DMS114 treated with DMSO at 0.1 percent for 48 hours (cell line): ENCODE measurements around the gene MIER2.

Experiments used
- DNase-seq: peaks from one replicate; lab custom pipeline; 2025; ENCODE audit not compliant: unreplicated experiment; lab: John Stamatoyannopoulos, UW

The MIER2 gene

DNA sequence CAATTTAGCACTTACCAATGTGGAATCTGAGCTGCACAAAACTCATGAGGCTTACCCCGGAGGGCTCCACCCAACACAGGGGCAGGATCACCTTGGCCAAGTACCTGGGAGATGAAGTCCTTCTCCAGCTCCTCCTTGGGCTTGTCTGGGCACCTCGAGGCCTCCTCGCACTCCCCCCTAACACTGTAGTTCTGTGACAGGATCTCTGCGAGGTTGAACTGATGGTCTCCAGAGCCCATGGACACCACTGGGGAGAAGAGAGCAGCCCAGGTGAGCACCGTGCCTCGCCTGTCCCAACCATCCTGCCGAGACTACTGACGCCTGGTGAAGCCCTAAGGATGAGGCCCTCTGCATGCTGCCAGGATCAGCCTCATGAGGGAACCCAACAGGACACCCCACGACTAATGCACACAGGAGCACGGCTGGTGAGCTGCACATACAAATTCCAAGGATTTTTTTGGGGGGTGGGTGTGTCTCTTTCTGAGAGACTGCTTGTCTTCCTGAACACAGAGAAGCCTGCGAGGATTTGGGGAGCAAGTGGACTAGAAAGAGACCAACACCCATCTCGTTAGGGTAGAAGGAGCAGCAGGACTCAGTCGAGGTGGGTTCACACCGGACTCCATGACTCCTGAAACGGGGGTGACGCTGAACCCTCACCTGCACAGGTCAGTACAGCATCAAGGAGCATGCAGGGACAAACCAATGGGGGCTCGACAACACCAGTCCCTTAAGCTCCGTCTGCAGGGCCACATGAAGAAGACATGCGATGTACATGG, 10.1 kb downstream of the MIER2 start:
- no peak for DNase-seq

DNA sequence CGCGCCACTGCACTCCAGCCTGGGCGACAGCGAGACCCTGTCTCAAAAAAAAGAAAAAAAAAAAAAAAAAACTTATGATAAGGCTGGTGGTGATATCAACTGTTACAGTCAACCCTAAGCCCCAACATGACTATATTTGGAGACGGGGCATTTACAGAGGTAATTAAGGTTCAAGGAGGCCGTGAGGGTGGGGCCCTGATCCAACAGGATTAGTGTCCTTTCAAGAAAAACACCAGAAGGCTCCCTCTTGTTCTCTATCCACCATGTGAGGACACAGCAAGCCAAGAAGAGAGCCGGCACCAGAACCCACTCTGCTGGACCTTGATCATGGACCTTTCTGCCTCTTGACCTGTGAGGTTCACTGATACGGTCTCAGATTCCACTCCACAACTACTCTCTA, 14.1 kb downstream of the MIER2 start:
- DNase-seq, result no peak

- no peak for DNase-seq
Measured at GRCh38 chr19:329876-330275, 14.7 kb downstream of the MIER2 start.

- no peak for DNase-seq
Measured at GRCh38 chr19:328025-328505, 16.5 kb downstream of the MIER2 start.

- no peak for DNase-seq
Measured at GRCh38 chr19:327291-328024, 17.1 kb downstream of the MIER2 start.

DNA sequence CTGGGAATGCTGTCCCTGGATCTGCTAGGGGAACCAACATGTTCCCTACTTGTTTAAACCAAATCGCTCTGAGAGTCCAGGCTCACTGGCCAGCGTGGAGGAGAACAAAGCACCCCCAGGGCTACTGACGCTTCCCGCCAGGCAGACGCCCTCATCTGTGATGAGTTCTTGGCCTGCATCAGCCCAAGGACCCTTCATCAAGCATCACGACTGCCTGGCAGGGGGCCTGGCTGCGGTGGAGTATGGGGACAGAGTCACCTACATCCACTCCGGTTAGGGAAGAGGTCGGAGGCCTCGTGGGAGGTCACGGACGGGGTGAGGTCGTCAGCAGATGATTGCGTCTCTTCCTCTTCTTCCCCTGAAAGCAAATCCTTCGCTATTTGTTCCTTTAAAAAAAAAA, 17.7 kb downstream of the MIER2 start:
- DNase-seq, result no peak

DNA sequence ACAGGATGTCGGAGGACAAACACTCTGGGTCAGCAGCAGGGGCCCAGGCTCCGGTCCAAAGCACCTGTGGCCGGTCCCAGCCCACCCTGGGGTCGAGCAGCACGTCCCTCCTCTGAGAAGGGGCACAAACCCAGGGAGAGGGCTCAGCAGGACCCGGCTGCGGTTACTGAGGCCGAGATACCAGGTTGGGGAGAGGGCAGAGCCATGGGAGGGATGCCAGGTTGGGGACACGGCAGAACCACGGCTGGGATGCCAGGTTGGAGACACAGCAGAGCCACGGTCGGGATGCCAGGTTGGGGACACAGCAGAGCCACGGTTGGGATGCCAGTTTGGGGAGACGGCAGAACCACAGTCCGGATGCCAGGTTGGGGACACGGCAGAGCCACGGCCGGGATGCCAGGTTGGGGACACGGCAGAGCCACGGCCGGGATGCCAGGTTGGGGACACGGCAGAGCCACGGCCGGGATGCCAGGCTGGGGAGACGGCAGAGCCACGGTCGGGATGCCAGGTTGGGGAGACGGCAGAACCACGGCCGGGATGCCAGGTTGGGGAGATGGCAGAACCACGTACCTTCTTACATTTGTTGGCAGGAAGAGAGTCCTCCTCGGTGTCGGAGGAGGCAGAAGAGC, 18.5 kb downstream of the MIER2 start:
- no peak for DNase-seq

DNA sequence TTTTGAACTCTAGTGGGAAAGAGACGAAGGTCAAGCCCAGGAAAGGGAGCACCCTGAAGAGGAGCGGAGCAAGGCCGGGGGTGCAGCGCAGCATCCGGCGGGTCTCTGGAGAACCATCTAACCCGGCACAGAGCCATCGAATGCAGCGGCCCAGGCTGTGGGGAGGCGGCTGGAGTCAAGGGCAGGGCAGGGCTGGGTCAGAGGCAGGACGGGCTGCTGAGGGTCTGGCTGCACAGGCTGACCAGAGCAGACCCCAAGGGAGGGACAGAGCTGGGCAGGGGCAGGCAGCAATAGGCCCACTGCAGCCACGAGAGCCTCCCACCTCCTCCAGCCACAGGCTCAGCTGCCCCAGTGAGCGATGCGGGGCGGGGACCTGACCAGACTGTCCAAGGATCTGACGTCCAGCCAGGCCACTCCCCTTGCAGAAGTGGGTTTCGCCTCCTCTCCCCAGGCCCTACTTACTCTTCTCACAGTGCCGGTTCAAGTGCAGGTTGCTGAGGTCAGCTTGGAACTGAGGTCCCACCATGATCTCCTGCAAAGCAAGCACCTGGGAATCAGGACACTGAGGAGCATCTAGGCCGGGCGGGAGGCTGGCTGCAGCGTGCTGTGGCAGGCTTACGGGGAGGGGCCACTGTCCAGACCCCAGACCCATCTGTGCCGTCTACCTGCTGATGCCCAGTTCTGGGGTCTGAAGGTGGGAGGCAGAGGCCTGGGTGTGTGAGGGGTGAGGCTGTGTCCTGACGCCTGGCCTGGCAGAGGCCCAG, 19.2 kb downstream of the MIER2 start:
- DNase-seq, result no peak

- no peak for DNase-seq
Measured at GRCh38 chr19:324716-325115, 19.9 kb downstream of the MIER2 start.

DNA sequence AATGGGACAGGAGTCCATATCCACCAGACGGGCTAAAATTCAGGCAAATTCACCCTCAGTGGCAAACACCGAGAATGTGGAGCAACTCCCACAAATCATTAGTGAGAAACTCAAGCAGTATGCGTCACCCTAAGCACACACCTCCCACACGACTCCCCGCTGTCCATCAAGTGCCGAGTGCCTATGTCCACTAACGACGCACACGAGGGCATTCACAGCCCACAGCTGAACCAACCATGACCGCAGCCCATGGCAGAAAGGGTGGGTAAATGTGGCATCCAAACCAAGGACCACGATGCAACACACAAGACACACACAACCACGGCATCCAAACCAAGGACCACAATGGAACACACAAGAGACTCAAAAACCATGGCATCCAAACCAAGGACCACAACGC, 22.0 kb downstream of the MIER2 start:
- DNase-seq, result no peak

- DNase-seq, result no peak
Measured at GRCh38 chr19:318509-318774, 26.2 kb downstream of the MIER2 start.

DNA sequence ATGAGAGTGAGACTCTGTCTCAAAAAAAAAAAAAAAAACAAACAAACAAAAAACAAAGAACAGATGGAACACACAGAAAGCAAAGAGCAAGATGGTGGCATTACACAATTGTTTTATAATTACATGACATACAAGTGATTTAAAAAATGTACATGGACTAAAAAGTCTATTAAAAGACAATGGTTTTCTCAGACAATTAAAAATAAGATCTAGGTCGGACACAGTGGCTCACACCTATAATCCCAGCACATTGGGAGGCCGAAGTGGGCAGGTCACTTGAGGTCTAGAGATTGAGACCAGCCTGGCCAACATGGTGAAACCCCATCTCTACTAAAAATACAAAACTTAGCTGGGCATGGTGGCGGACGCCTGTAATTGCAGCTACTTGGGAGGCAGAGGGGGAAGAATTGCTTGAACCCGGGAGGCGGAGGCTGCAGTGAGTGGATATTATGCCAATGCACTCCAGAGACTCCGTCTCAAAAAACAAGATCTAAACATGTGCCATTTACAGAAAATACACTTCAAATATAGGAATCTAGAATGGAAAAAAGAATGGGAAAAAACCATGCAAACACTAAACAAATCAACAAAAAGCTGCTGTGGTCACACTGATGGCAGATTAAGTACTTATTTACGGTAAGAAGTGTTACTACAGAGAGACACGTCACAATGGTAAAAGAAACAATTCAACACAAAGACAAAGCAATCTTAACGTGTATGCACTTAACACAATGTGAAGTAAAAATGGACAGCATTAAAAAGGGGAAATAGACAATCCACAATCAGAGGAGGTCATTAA, 26.7 kb downstream of the MIER2 start:
- no peak for DNase-seq

- DNase-seq, result no peak
Measured at GRCh38 chr19:315811-316210, 28.8 kb downstream of the MIER2 start.

- DNase-seq, result no peak
Measured at GRCh38 chr19:313988-314815, 30.4 kb downstream of the MIER2 start.

DNA sequence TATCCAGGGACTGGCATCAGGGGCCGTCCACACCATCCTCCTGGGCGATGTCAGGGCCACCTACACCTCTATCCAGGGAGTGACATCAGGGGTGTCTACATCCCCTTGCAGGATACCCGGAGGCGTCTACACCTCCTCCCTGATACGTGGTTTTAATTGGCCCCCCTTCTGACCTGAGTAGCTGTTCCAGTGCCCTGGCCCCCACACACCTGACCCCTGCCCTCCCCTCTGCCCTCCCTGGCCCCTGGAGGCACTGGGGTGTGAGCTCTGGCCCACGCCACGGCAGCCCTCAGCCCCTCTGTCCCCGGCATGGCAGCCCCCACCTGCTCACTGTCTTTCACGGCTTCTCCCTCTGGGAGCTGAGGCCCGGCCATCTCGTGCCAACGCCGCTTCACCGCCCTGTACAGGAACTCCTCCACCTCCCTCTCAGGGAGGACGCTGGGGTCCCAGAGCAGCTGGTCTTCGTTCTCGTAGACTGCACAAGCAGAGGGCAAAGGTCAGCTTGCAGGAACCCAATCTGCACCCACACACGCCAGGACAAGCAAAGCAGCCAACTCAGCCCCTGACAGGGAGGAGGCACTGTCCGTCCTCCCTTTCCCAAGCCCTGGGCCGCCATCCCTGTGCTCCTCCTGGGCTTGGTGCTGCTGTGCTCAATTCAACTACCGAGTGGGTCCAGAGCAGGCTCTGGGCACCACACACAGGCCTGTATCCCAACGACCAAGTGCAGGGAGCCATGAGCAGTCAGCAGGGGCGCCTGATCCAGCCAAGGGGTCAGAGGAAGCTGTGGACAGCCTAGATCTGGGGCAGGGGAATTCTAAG, 31.2 kb downstream of the MIER2 start:
- no peak for DNase-seq

DNA sequence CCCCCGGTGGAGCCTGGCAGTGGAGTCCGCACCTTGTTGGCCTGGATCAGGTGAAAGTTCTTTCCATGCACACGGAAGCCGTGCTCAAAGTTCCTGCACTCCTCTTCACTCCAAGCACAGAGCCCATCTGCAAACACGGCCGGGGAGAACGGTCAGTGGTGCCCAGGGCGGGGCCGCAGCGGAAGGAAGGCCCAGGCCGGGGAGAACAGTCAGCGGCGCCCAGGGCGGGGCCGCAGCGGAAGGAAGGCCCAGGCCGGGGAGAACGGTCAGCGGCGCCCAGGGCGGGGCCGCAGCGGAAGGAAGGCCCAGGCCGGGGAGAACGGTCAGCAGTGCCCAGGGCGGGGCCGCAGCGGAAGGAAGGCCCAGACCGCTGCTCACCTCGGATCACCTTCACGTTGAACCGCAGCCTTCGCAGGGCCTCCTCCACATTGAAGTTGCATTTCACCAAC, 32.8 kb downstream of the MIER2 start:
- DNase-seq, result no peak

GRCh38 chr19:310781-311496, 33.7 kb downstream of the MIER2 start:
- no peak for DNase-seq

DNA sequence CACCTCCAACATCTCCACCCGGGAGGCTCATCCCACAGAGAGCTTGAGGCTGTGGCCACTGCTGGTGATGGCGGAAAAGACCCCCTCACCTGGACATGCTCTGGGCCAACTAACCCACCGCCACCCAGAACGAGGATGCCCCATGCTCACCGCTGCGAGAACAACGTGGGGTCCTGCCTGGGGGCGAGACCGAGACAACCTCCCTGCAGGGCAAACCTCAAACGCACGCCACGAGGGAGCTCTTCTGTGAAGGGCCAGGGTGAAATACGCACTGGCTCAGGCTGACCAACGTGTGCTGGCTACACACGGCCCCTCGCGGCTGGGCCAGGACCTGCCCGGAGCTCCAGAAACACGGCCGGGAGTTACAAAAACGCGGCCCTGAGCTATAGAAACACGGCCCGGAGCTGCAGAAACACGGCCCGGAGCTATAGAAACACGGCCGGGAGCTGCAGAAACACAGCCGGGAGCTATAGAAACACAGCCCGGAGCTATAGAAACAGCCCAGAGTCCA, 34.4 kb downstream of the MIER2 start:
- no peak for DNase-seq
